ENCODE data around the gene IQCN.

DNA sequence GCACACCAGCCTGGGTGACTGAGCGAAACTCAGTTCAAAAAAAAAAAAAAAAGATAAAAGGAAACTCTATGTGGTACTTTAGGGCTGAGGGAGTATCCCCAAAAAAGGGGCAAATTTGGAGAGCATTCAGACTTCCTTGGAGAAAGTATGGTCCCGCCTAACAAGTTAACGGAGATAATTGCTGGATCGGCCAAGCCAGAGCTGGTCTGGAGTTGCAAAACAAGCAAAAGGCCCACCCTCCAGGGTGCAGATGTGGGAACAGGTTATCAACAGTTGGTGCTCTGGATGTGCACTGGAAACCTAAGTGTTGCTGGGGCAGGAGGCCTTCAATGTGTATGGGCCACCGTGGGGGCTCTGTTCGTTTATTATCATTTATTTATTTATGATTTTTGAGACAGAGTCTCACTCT, 2.8 kb downstream of the IQCN start:
- TF ChIP-seq, protein P1, sequence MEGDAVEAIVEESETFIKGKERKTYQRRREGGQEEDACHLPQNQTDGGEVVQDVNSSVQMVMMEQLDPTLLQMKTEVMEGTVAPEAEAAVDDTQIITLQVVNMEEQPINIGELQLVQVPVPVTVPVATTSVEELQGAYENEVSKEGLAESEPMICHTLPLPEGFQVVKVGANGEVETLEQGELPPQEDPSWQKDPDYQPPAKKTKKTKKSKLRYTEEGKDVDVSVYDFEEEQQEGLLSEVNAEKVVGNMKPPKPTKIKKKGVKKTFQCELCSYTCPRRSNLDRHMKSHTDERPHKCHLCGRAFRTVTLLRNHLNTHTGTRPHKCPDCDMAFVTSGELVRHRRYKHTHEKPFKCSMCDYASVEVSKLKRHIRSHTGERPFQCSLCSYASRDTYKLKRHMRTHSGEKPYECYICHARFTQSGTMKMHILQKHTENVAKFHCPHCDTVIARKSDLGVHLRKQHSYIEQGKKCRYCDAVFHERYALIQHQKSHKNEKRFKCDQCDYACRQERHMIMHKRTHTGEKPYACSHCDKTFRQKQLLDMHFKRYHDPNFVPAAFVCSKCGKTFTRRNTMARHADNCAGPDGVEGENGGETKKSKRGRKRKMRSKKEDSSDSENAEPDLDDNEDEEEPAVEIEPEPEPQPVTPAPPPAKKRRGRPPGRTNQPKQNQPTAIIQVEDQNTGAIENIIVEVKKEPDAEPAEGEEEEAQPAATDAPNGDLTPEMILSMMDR (conservative IDR thresholded peaks at IDR 0.05; ENCODE audit: low read depth in 2 of 2), result no peak
- TF ChIP-seq CREB1 (CRISPR knock-in tag; IDR thresholded peaks at IDR 0.05; ENCODE audit: low read depth) (no peak), POLR2AphosphoS5 (IDR thresholded peaks at IDR 0.05; ENCODE audit: low read depth) (no peak), NANOG (IDR thresholded peaks at IDR 0.05; ENCODE audit: borderline replicate concordance) (no peak), ZNF114 (CRISPR knock-in tag; IDR thresholded peaks at IDR 0.05) (no peak), EZH2phosphoT487 (IDR thresholded peaks at IDR 0.05; ENCODE audit: unreplicated experiment) (no peak), EZH2 (IDR thresholded peaks at IDR 0.05; ENCODE audit: low read depth, unreplicated experiment) (no peak), STAT1 (IDR thresholded peaks at IDR 0.05; ENCODE audit: unreplicated experiment) (no peak)
- TF ChIP-seq, protein P2, sequence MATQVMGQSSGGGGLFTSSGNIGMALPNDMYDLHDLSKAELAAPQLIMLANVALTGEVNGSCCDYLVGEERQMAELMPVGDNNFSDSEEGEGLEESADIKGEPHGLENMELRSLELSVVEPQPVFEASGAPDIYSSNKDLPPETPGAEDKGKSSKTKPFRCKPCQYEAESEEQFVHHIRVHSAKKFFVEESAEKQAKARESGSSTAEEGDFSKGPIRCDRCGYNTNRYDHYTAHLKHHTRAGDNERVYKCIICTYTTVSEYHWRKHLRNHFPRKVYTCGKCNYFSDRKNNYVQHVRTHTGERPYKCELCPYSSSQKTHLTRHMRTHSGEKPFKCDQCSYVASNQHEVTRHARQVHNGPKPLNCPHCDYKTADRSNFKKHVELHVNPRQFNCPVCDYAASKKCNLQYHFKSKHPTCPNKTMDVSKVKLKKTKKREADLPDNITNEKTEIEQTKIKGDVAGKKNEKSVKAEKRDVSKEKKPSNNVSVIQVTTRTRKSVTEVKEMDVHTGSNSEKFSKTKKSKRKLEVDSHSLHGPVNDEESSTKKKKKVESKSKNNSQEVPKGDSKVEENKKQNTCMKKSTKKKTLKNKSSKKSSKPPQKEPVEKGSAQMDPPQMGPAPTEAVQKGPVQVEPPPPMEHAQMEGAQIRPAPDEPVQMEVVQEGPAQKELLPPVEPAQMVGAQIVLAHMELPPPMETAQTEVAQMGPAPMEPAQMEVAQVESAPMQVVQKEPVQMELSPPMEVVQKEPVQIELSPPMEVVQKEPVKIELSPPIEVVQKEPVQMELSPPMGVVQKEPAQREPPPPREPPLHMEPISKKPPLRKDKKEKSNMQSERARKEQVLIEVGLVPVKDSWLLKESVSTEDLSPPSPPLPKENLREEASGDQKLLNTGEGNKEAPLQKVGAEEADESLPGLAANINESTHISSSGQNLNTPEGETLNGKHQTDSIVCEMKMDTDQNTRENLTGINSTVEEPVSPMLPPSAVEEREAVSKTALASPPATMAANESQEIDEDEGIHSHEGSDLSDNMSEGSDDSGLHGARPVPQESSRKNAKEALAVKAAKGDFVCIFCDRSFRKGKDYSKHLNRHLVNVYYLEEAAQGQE (IDR thresholded peaks at IDR 0.05; ENCODE audit: unreplicated experiment), result no peak
- TF ChIP-seq, protein P3, sequence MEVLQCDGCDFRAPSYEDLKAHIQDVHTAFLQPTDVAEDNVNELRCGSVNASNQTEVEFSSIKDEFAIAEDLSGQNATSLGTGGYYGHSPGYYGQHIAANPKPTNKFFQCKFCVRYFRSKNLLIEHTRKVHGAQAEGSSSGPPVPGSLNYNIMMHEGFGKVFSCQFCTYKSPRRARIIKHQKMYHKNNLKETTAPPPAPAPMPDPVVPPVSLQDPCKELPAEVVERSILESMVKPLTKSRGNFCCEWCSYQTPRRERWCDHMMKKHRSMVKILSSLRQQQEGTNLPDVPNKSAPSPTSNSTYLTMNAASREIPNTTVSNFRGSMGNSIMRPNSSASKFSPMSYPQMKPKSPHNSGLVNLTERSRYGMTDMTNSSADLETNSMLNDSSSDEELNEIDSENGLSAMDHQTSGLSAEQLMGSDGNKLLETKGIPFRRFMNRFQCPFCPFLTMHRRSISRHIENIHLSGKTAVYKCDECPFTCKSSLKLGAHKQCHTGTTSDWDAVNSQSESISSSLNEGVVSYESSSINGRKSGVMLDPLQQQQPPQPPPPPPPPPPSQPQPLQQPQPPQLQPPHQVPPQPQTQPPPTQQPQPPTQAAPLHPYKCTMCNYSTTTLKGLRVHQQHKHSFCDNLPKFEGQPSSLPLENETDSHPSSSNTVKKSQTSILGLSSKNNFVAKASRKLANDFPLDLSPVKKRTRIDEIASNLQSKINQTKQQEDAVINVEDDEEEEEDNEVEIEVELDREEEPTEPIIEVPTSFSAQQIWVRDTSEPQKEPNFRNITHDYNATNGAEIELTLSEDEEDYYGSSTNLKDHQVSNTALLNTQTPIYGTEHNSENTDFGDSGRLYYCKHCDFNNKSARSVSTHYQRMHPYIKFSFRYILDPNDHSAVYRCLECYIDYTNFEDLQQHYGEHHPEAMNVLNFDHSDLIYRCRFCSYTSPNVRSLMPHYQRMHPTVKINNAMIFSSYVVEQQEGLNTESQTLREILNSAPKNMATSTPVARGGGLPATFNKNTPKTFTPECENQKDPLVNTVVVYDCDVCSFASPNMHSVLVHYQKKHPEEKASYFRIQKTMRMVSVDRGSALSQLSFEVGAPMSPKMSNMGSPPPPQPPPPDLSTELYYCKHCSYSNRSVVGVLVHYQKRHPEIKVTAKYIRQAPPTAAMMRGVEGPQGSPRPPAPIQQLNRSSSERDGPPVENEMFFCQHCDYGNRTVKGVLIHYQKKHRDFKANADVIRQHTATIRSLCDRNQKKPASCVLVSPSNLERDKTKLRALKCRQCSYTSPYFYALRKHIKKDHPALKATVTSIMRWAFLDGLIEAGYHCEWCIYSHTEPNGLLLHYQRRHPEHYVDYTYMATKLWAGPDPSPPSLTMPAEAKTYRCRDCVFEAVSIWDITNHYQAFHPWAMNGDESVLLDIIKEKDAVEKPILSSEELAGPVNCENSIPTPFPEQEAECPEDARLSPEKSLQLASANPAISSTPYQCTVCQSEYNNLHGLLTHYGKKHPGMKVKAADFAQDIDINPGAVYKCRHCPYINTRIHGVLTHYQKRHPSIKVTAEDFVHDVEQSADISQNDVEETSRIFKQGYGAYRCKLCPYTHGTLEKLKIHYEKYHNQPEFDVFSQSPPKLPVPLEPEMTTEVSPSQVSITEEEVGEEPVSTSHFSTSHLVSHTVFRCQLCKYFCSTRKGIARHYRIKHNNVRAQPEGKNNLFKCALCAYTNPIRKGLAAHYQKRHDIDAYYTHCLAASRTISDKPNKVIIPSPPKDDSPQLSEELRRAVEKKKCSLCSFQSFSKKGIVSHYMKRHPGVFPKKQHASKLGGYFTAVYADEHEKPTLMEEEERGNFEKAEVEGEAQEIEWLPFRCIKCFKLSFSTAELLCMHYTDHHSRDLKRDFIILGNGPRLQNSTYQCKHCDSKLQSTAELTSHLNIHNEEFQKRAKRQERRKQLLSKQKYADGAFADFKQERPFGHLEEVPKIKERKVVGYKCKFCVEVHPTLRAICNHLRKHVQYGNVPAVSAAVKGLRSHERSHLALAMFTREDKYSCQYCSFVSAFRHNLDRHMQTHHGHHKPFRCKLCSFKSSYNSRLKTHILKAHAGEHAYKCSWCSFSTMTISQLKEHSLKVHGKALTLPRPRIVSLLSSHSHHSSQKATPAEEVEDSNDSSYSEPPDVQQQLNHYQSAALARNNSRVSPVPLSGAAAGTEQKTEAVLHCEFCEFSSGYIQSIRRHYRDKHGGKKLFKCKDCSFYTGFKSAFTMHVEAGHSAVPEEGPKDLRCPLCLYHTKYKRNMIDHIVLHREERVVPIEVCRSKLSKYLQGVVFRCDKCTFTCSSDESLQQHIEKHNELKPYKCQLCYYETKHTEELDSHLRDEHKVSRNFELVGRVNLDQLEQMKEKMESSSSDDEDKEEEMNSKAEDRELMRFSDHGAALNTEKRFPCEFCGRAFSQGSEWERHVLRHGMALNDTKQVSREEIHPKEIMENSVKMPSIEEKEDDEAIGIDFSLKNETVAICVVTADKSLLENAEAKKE (CRISPR knock-in tag; IDR thresholded peaks at IDR 0.05), result no peak
- TF ChIP-seq, protein P4, sequence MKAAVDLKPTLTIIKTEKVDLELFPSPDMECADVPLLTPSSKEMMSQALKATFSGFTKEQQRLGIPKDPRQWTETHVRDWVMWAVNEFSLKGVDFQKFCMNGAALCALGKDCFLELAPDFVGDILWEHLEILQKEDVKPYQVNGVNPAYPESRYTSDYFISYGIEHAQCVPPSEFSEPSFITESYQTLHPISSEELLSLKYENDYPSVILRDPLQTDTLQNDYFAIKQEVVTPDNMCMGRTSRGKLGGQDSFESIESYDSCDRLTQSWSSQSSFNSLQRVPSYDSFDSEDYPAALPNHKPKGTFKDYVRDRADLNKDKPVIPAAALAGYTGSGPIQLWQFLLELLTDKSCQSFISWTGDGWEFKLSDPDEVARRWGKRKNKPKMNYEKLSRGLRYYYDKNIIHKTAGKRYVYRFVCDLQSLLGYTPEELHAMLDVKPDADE (IDR thresholded peaks at IDR 0.05), result no peak
